Naive thymus-derived CD4-positive, alpha-beta T cell (primary cell): Measurements from ENCODE around the gene CAPN5. TPM values are rescaled to one million over a fixed set of nuclear protein-coding genes. Genes with fewer than 3 reads are reported as not detected.
A peak's percentile ranks its signal among the peaks of the same experiment; 100 is the strongest.

Experiments
- ATAC-seq: fragments of 150-1000 bp; cut with Tn5 transposase; 2 replicates; pipeline ENCODE4 v1.10.0; 2021; ENCODE audit warnings: mild to moderate bottlenecking, moderate library complexity
- CTCF ChIA-PET: fragments of 350-600 bp; sonication (Branson Sonifier 250); formaldehyde crosslinking; loops from one replicate; lab custom pipeline; 2021; ENCODE audit warnings: antibody characterized with exemption; lab: Charles Lee
- POLR2A ChIA-PET: fragments of 350-600 bp; sonication (Branson Sonifier 250); formaldehyde crosslinking; loops from one replicate; lab custom pipeline; 2021; ENCODE audit warnings: antibody characterized with exemption, inconsistent platforms; lab: Charles Lee
- DNase-seq, 9 donors: peaks; one replicate each; pipeline versions ENCODE4 v3.0.0 to v3.0.0-alpha.2; 2020 to 2022; ENCODE audit warnings: mixed read lengths in 1 of 9
- H3K27ac ChIP-seq: one replicate; pipeline ENCODE4 v1.7.0; 2013; ENCODE audit warnings: mild to moderate bottlenecking, low read depth, low read length, moderate library complexity
- H3K27me3 ChIP-seq, 2 donors: one replicate each; pipeline ENCODE4 v1.7.0; 2013; ENCODE audit warnings: low read length in 2 of 2, mild to moderate bottlenecking in 2 of 2, moderate library complexity in 2 of 2; ENCODE audit not compliant: control insufficient read depth in 2 of 2, insufficient read depth in 2 of 2
- H3K36me3 ChIP-seq, 3 experiments: 1 replicate in 2 of 3; 2 replicates in 1 of 3; pipeline ENCODE4 v1.7.0; 2013; ENCODE audit warnings: low read length in 3 of 3, mild to moderate bottlenecking in 3 of 3, moderate library complexity in 1 of 3; ENCODE audit not compliant: insufficient read depth in 3 of 3, control insufficient read depth in 2 of 3
- H3K4me1 ChIP-seq, 2 donors: one replicate each; pipeline ENCODE4 v1.7.0; 2013; ENCODE audit warnings: low read length in 2 of 2, mild to moderate bottlenecking in 2 of 2, moderate library complexity in 1 of 2; ENCODE audit not compliant: control insufficient read depth in 2 of 2, insufficient read depth in 2 of 2
- H3K4me3 ChIP-seq: 2 replicates; pipeline ENCODE4 v1.7.0; 2013; ENCODE audit warnings: mild to moderate bottlenecking, low read length
- H3K9me3 ChIP-seq, 3 experiments: 1 replicate in 2 of 3; 2 replicates in 1 of 3; pipeline ENCODE4 v1.7.0; 2013; ENCODE audit warnings: low read length in 3 of 3; ENCODE audit not compliant: control insufficient read depth in 2 of 3
- H3K27ac Mint-ChIP-seq, 9 donors: one replicate each; pipeline ENCODE4 v1.8.0; 2020 to 2022; ENCODE audit warnings: mixed read lengths in 9 of 9, mild to moderate bottlenecking in 8 of 9, moderate library complexity in 5 of 9, inconsistent platforms in 2 of 9
- H3K27me3 Mint-ChIP-seq, 5 donors: one replicate each; pipeline ENCODE4 v1.8.0; 2021 to 2022; ENCODE audit warnings: mixed read lengths in 5 of 5, mild to moderate bottlenecking in 1 of 5
- H3K36me3 Mint-ChIP-seq, 5 donors: one replicate each; pipeline ENCODE4 v1.8.0; 2020 to 2022; ENCODE audit warnings: mixed read lengths in 5 of 5, mild to moderate bottlenecking in 3 of 5, inconsistent platforms in 1 of 5
- H3K4me1 Mint-ChIP-seq, 7 donors: one replicate each; pipeline ENCODE4 v1.8.0; 2020 to 2022; ENCODE audit warnings: mixed read lengths in 7 of 7, mild to moderate bottlenecking in 3 of 7, inconsistent platforms in 1 of 7
- H3K4me3 Mint-ChIP-seq, 10 donors: one replicate each; pipeline ENCODE4 v1.8.0; 2020 to 2022; ENCODE audit warnings: mild to moderate bottlenecking in 10 of 10, mixed read lengths in 10 of 10, moderate library complexity in 6 of 10, inconsistent platforms in 2 of 10
- H3K9me3 Mint-ChIP-seq, 11 donors: one replicate each; pipeline ENCODE4 v1.8.0; 2020 to 2022; ENCODE audit warnings: mixed read lengths in 11 of 11, mild to moderate bottlenecking in 4 of 11, inconsistent platforms in 1 of 11, moderate library complexity in 1 of 11
- intact Hi-C, 2 donors: fragments of 100-400 bp; cut with micrococcal nuclease; formaldehyde crosslinking; loops; one replicate each; pipeline ENCODE4 v1.15.1; 2023
- polyA plus RNA-seq, 2 donors: library from polyadenylated mRNA; unstranded; fragments of 300-500 nt; fragmentation: Illumina TruSeq; gene quantifications; one replicate each; pipeline ENCODE4 v1.2.3, GENCODE V29; 2021
- total RNA-seq, 6 experiments: library from RNA in 5 of 6; stranded (reverse) in 5 of 6; gene quantifications; 1 replicate in 5 of 6; 2 replicates in 1 of 6; pipeline ENCODE4 v1.2.3 and lab custom pipeline; 2021 to 2026

Gene CAPN5
- total and polyA plus RNA-seq, 7 experiments from 2014 or later: 0.94 to 5.8 (median 5.6) TPM

GRCh38 chr11:77040401-77040777 lies 26.4 kb upstream of the CAPN5 start:
- Mint-ChIP-seq H3K27ac (no peak overlapping the region), H3K9me3 (peaks cover 0 to 3% (median 0%) of the 10 kb centered on the region in 11 donors), H3K4me3 (peak overlapping the region in 4 of 10 donors; percentile 11 to 67 (median 25)), H3K36me3 (peaks cover 0 to 5% (median 0%) of the 10 kb centered on the region in 5 donors), H3K27me3 (peaks cover 46 to 58% (median 55%) of the 10 kb centered on the region in 5 donors), H3K4me1 (peaks cover 0 to 13% (median 5%) of the 10 kb centered on the region in 7 donors)
- no peaks in the 10 kb centered on the region for H3K4me1 ChIP-seq
- no peak overlapping the region for H3K27ac ChIP-seq
- DNase-seq: no peak
- no peak overlapping the region for H3K4me3 ChIP-seq
- intact Hi-C loops: loop anchor here (10.0 kb wide), 5 partner anchors 374 to 1226 kb away; partner anchors contain the start of genes INTS4 (in 1 of the 2), PAK1 (in 1 of the 2) and UVRAG (in 1 of the 2)
- peaks cover 0 to 4% of the 10 kb centered on the region in 2 donors for H3K27me3 ChIP-seq
- no peaks in the 10 kb centered on the region for H3K9me3 ChIP-seq
- POLR2A ChIA-PET: no interaction called here
- ATAC-seq: no peak
- CTCF ChIA-PET: interaction anchor here (1.2 kb wide), 1 partner anchor 87 kb away, joined by 3 read pairs; no protein-coding TSS in a partner anchor
- no peaks in the 10 kb centered on the region for H3K36me3 ChIP-seq

DNA sequence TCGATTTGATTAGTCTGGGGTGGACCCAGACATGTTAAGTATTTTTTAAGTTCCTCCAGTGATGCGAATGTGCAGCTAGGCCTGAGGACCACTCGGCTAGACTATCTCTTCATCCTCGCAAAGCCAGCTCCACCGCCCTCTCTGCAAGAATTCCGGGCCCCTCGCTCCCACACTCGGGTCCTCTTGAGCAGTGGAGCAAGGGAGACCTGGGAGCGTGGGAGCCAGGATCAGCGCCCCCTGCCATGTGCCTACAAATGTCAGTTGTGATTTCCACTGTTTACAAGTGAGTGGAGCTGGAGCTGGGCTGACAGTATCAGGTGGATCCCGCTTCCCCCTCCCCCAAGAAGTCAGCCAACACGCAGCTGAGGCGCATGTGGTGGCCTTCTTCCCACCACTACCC lies 25.9 kb upstream of the CAPN5 start:
- DNase-seq: no peak
- ChIA-PET POLR2A (no interaction called here), CTCF (no interaction called here)
- H3K9me3 ChIP-seq: no peaks in the 10 kb centered on the region
- ATAC-seq: no peak
- peaks cover 0 to 3% of the 10 kb centered on the region in 2 donors for H3K4me1 ChIP-seq
- peaks cover 46 to 59% (median 53%) of the 10 kb centered on the region in 5 donors for H3K27me3 Mint-ChIP-seq
- intact Hi-C loops: loop anchor here (10.0 kb wide), 5 partner anchors 374 to 1226 kb away; partner anchors contain the start of genes INTS4 (in 1 of the 2), PAK1 (in 1 of the 2) and UVRAG (in 1 of the 2)
- H3K4me1 Mint-ChIP-seq: peaks cover 0 to 18% (median 9%) of the 10 kb centered on the region in 7 donors
- H3K36me3 Mint-ChIP-seq: peaks cover 0 to 5% (median 0%) of the 10 kb centered on the region in 5 donors
- H3K4me3 Mint-ChIP-seq: peak overlapping the region in 8 of 10 donors; percentile 11 to 67 (median 32)
- H3K27me3 ChIP-seq: peaks cover 0 to 4% of the 10 kb centered on the region in 2 donors
- H3K27ac Mint-ChIP-seq: no peak overlapping the region
- peaks cover 0 to 3% (median 0%) of the 10 kb centered on the region in 11 donors for H3K9me3 Mint-ChIP-seq
- H3K4me3 ChIP-seq: no peak overlapping the region
- no peak overlapping the region for H3K27ac ChIP-seq
- H3K36me3 ChIP-seq: no peaks in the 10 kb centered on the region

DNA sequence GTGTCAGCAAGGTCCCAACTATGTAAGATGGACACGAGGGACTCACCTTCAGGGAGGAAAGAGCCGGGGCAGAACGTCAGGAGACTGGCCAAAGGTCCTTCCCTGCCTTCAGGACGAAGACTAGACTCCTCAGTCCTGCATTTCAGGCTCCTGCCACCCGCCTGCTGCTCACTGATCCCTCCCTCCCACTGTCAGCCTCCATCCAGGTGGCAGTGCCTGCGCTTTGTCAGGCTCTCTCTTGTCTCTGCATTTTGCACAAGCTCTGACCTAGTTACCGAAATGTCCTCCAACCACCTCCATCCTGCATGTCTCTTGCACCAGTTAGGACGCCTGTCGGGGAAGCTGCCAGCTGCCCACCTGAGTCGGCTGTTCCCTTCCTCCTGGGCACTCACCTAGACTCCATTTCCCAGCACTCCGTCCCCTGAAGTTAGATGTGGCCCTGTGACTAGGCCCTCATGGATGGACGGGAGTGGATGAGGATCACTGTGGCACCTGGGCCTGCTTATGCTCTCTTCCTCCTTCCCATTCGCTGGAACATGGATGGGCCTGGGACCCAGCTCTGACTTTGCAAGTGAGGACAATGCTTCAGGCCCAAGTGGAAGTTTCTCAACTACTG lies 24.6 kb upstream of the CAPN5 start:
- Histone ChIP-seq H3K4me1 (peaks cover 3 to 13% of the 10 kb centered on the region in 2 donors), H3K27me3 (peaks cover 0 to 4% of the 10 kb centered on the region in 2 donors), H3K27ac (no peak overlapping the region), H3K9me3 (no peaks in the 10 kb centered on the region), H3K4me3 (no peak overlapping the region), H3K36me3 (no peaks in the 10 kb centered on the region)
- peaks cover 0 to 3% (median 0%) of the 10 kb centered on the region in 11 donors for H3K9me3 Mint-ChIP-seq
- ChIA-PET POLR2A (no interaction called here), CTCF (interaction anchor here (1.1 kb wide), 1 partner anchor 50 kb away, joined by 3 read pairs; no protein-coding TSS in a partner anchor)
- H3K27ac Mint-ChIP-seq: no peak overlapping the region
- intact Hi-C loops: loop anchor here (10.0 kb wide), 5 partner anchors 373 to 1227 kb away; partner anchors contain the start of genes INTS4 (in 1 of the 2), PAK1 (in 1 of the 2) and UVRAG (in 1 of the 2)
- peaks cover 0 to 1% (median 0%) of the 10 kb centered on the region in 5 donors for H3K36me3 Mint-ChIP-seq
- peaks cover 10 to 29% (median 19%) of the 10 kb centered on the region in 7 donors for H3K4me1 Mint-ChIP-seq
- H3K27me3 Mint-ChIP-seq: peaks cover 35 to 54% (median 42%) of the 10 kb centered on the region in 5 donors
- DNase-seq: no peak
- no peak overlapping the region for H3K4me3 Mint-ChIP-seq
- no peak for ATAC-seq

GRCh38 chr11:77044356-77044755 lies 22.4 kb upstream of the CAPN5 start:
- no peak overlapping the region for H3K27ac ChIP-seq
- no peak overlapping the region for H3K4me3 ChIP-seq
- no peak for DNase-seq
- intact Hi-C loops: loop anchor here (10.0 kb wide), 5 partner anchors 370 to 1230 kb away; partner anchors contain the start of genes INTS4 (in 1 of the 2), PAK1 (in 1 of the 2) and UVRAG (in 1 of the 2)
- ATAC-seq: no peak
- Mint-ChIP-seq H3K4me1 (peaks cover 6 to 21% (median 12%) of the 10 kb centered on the region in 7 donors), H3K27me3 (peaks cover 14 to 36% (median 22%) of the 10 kb centered on the region in 5 donors), H3K4me3 (no peak overlapping the region), H3K27ac (no peak overlapping the region), H3K36me3 (no peaks in the 10 kb centered on the region), H3K9me3 (peaks cover 0 to 1% (median 0%) of the 10 kb centered on the region in 11 donors)
- ChIA-PET CTCF (interaction anchor here (1.1 to 1.8 kb wide), 3 partner anchors 23 to 63 kb away, joined by 3 to 29 read pairs (median 4); no protein-coding TSS in a partner anchor), POLR2A (no interaction called here)
- H3K36me3 ChIP-seq: no peaks in the 10 kb centered on the region
- H3K27me3 ChIP-seq: peaks cover 0 to 4% of the 10 kb centered on the region in 2 donors
- H3K9me3 ChIP-seq: no peaks in the 10 kb centered on the region
- peaks cover 4 to 14% of the 10 kb centered on the region in 2 donors for H3K4me1 ChIP-seq

- Mint-ChIP-seq H3K36me3 (no peaks in the 10 kb centered on the region), H3K4me3 (no peak overlapping the region), H3K27me3 (peaks cover 13 to 36% (median 22%) of the 10 kb centered on the region in 5 donors), H3K27ac (no peak overlapping the region), H3K9me3 (peaks cover 0 to 1% (median 0%) of the 10 kb centered on the region in 11 donors), H3K4me1 (peaks cover 6 to 21% (median 12%) of the 10 kb centered on the region in 7 donors)
- CTCF ChIA-PET: interaction anchor here (0.7 to 1.8 kb wide), 7 partner anchors 15 to 62 kb away, joined by 3 to 29 read pairs (median 3); no protein-coding TSS in a partner anchor
- ATAC-seq (no peak), DNase-seq (no peak)
- H3K27me3 ChIP-seq: peaks cover 0 to 4% of the 10 kb centered on the region in 2 donors
- H3K27ac ChIP-seq: no peak overlapping the region
- POLR2A ChIA-PET: no interaction called here
- H3K36me3 ChIP-seq: no peaks in the 10 kb centered on the region
- H3K4me1 ChIP-seq: peaks cover 4 to 14% of the 10 kb centered on the region in 2 donors
- no peaks in the 10 kb centered on the region for H3K9me3 ChIP-seq
- intact Hi-C loops: loop anchor here (5.0 to 10.0 kb wide), 9 partner anchors 313 to 1527 kb away; partner anchors contain the start of genes CLNS1A (in 1 of the 2), INTS4 (in 1 of the 2), NARS2 (in 1 of the 2) and PAK1 (in 1 of the 2)
- no peak overlapping the region for H3K4me3 ChIP-seq
Observed at GRCh38 chr11:77044886-77045285, 21.9 kb upstream of the CAPN5 start.

- Mint-ChIP-seq H3K36me3 (no peaks in the 10 kb centered on the region), H3K9me3 (peaks cover 0 to 1% (median 0%) of the 10 kb centered on the region in 11 donors), H3K4me1 (peaks cover 6 to 17% (median 12%) of the 10 kb centered on the region in 7 donors), H3K4me3 (peak overlapping the region in 8 of 10 donors; percentile 19 to 71 (median 34)), H3K27me3 (peaks cover 6 to 28% (median 16%) of the 10 kb centered on the region in 5 donors), H3K27ac (peak overlapping the region in 4 of 9 donors; percentile 3 to 78 (median 53))
- Histone ChIP-seq H3K27me3 (no peaks in the 10 kb centered on the region), H3K4me1 (peaks cover 4 to 14% of the 10 kb centered on the region in 2 donors), H3K9me3 (no peaks in the 10 kb centered on the region), H3K27ac (no peak overlapping the region), H3K4me3 (no peak overlapping the region), H3K36me3 (no peaks in the 10 kb centered on the region)
- peak; percentile 48 to 67 (median 65) for DNase-seq
- intact Hi-C loops: loop anchor here (2.0 to 10.0 kb wide), 14 partner anchors 37 to 1526 kb away; partner anchors contain the start of genes AAMDC (in 1 of the 2), CLNS1A (in 1 of the 2), INTS4 (in 1 of the 2) and NARS2 (in 1 of the 2)
- CTCF ChIA-PET: interaction anchor here (0.5 to 1.8 kb wide), 4 partner anchors 19 to 51 kb away, joined by 3 to 29 read pairs (median 4); no protein-coding TSS in a partner anchor
- POLR2A ChIA-PET: no interaction called here
- ATAC-seq: peak; percentile 65
Observed at GRCh38 chr11:77046060-77046501, 20.7 kb upstream of the CAPN5 start.
